Stimulated activated naive CD4-positive, alpha-beta T cell treated with Interleukin-2 at 50 U/mL for 16 hours (primary cell): Measurements from ENCODE around the gene AKAP14.
A peak's percentile ranks its signal among the peaks of the same experiment; 100 is the strongest.
"Not testable (repeated sequence)": the region's sequence is repeated elsewhere in the genome, so short reads cannot be mapped to it uniquely, and the experiment has no call there.

Experiments
- DNase-seq: peaks from one replicate; lab custom pipeline; 2025; lab: John Stamatoyannopoulos, UW

AKAP14 gene

GRCh38 chrX:119922391-119922790 is 26.7 kb downstream of the AKAP14 start:
- DNase-seq = not testable (repeated sequence)

GRCh38 chrX:119935215-119935874 is 39.7 kb downstream of the AKAP14 start:
- no peak for DNase-seq

- no peak for DNase-seq
These were observed 45.6 kb downstream of the AKAP14 start for GRCh38 chrX:119941336-119941735.

GRCh38 chrX:119942173-119942819 is 46.6 kb downstream of the AKAP14 start:
- no peak for DNase-seq

- DNase-seq = no peak
These were observed 47.1 kb downstream of the AKAP14 start for GRCh38 chrX:119942831-119943184.

- DNase-seq = peak; percentile 67
These were observed 47.7 kb downstream of the AKAP14 start, which contains the start of gene NKAP for GRCh38 chrX:119943185-119943988. NKAP (minus strand) TSS chrX:119943751; CDS start chrX:119943605, 146 bp downstream.

GRCh38 chrX:119945481-119945880 is 49.8 kb downstream of the AKAP14 start:
- no peak for DNase-seq

- DNase-seq = no peak
These were observed 52.7 kb downstream of the AKAP14 start for GRCh38 chrX:119948381-119948780.

GRCh38 chrX:119954374-119954773 is 58.7 kb downstream of the AKAP14 start:
- DNase-seq = no peak

GRCh38 chrX:119955807-119956570 is 60.3 kb downstream of the AKAP14 start:
- DNase-seq = not testable (repeated sequence)

- DNase-seq = no peak
These were observed 64.9 kb downstream of the AKAP14 start for GRCh38 chrX:119960625-119961024.

GRCh38 chrX:119966837-119967236 is 71.1 kb downstream of the AKAP14 start:
- not testable (repeated sequence) for DNase-seq
